Measurements from ENCODE around the gene SLC7A8. TPM values are rescaled to one million over a fixed set of nuclear protein-coding genes. Genes with fewer than 3 reads are reported as not detected.
A peak's percentile ranks its signal among the peaks of the same experiment; 100 is the strongest.
"Not testable (repeated sequence)": the region's sequence is repeated elsewhere in the genome, so short reads cannot be mapped to it uniquely, and the experiment has no call there.

SLC7A8 gene
- total RNA-seq, 2 donors from 2014 or later: 11.9 to 23.7 TPM

- H3K27me3 ChIP-seq: no peaks in the 10 kb centered on the region
- H3K9me3 ChIP-seq: no peaks in the 10 kb centered on the region
- H3K27ac ChIP-seq: no peak overlapping the region
- H3K36me3 ChIP-seq: no peaks in the 10 kb centered on the region
- no peak overlapping the region for H3K4me3 ChIP-seq
- H3K4me1 ChIP-seq: peaks cover 0 to 15% of the 10 kb centered on the region in 2 donors
- no peak for TF ChIP-seq CTCF (IDR thresholded peaks at IDR 0.05)
- DNase-seq (ENCODE audit: low spot score): no peak
These were observed 73.7 kb downstream of the SLC7A8 start for GRCh38 chr14:23109769-23110168.

GRCh38 chr14:23108169-23108568, 75.3 kb downstream of the SLC7A8 start:
- not testable (repeated sequence) for H3K36me3 ChIP-seq; H3K27me3 ChIP-seq; H3K9me3 ChIP-seq; DNase-seq (ENCODE audit: low spot score); H3K4me1 ChIP-seq; H3K27ac ChIP-seq; H3K4me3 ChIP-seq

GRCh38 chr14:23107620-23108019, 75.8 kb downstream of the SLC7A8 start:
- H3K4me1 ChIP-seq; H3K36me3 ChIP-seq; DNase-seq (ENCODE audit: low spot score); H3K27ac ChIP-seq; H3K4me3 ChIP-seq; H3K9me3 ChIP-seq; H3K27me3 ChIP-seq: not testable (repeated sequence)

- TF ChIP-seq CTCF (IDR thresholded peaks at IDR 0.05): no peak
- no peaks in the 10 kb centered on the region for H3K9me3 ChIP-seq
- no peak for DNase-seq (ENCODE audit: low spot score)
These were observed 76.8 kb downstream of the SLC7A8 start for GRCh38 chr14:23106747-23107045.

GRCh38 chr14:23105348-23105824, 78.1 kb downstream of the SLC7A8 start:
- peak; percentile 49 for DNase-seq (ENCODE audit: low spot score)
- Histone ChIP-seq H3K36me3 (no peaks in the 10 kb centered on the region), H3K4me3 (no peak overlapping the region), H3K27ac (no peak overlapping the region), H3K4me1 (no peaks in the 10 kb centered on the region), H3K27me3 (no peaks in the 10 kb centered on the region), H3K9me3 (no peaks in the 10 kb centered on the region)
- no peak for TF ChIP-seq CTCF (IDR thresholded peaks at IDR 0.05)

More at GRCh38 chr14:23106747-23107045, 76.8 kb downstream of the SLC7A8 start:
- H3K4me1 ChIP-seq: no peaks in the 10 kb centered on the region
- H3K27ac ChIP-seq: no peak overlapping the region
- no peaks in the 10 kb centered on the region for H3K27me3 ChIP-seq
- no peaks in the 10 kb centered on the region for H3K36me3 ChIP-seq
- no peak overlapping the region for H3K4me3 ChIP-seq

- DNase-seq (ENCODE audit: low spot score): peak; percentile 49
- Histone ChIP-seq H3K9me3 (no peaks in the 10 kb centered on the region), H3K4me3 (no peak within 1 kb of the TSS), H3K27me3 (no peaks in the 10 kb centered on the region), H3K36me3 (no peaks in the 10 kb centered on the region), H3K27ac (no peak within 1 kb of the TSS), H3K4me1 (peaks cover 0 to 3% of the 10 kb centered on the region in 2 donors)
- TF ChIP-seq CTCF (IDR thresholded peaks at IDR 0.05): no peak
These were observed 78.7 kb downstream of the SLC7A8 start, which contains the start of gene CIROP for GRCh38 chr14:23104591-23105347. Gene CIROP, minus strand, starts transcription at chr14:23104989. Its CDS starts 69 bp downstream, at chr14:23104920.

Measured in right atrium auricular region (tissue), 2 donors.